Gastrocnemius medialis (tissue), 4 donors: ENCODE measurements around the gene NIPAL1. TPM values are rescaled to one million over a fixed set of nuclear protein-coding genes. Genes with fewer than 3 reads are reported as not detected.

Experiments used
- ATAC-seq, 2 donors: fragments of 150-250 bp; one replicate each; pipeline ENCODE4 v1.9.1; 2016
- DNase-seq, 2 donors: peaks; one replicate each; pipeline ENCODE4 v3.0.0-alpha.2; 2019
- H3K27ac ChIP-seq, 4 donors: fragments of 200-600 bp; sonication (generic); 1 replicate in 1 of 4; 2 replicates in 3 of 4; pipeline ENCODE4 v1.5.1; 2016 to 2018; ENCODE audit warnings: mild to moderate bottlenecking in 2 of 4, moderate library complexity in 1 of 4
- H3K27me3 ChIP-seq, 3 donors: fragments of 200-600 bp; sonication (generic) in 2 of 3; 1 replicate in 1 of 3; 2 replicates in 2 of 3; pipeline versions ENCODE4 v1.5.1 to v1.6.0; 2016 to 2019; ENCODE audit warnings: mild to moderate bottlenecking in 1 of 3, moderate library complexity in 1 of 3
- H3K36me3 ChIP-seq, 2 donors: fragments of 200-600 bp; sonication (generic) in 1 of 2; one replicate each; pipeline ENCODE4 v1.5.1; 2017 to 2018
- H3K4me1 ChIP-seq, 2 donors: fragments of 200-600 bp; sonication (generic) in 1 of 2; one replicate each; pipeline ENCODE4 v1.5.1; 2016 to 2017; ENCODE audit warnings: mild to moderate bottlenecking in 2 of 2
- H3K4me3 ChIP-seq, 4 donors: fragments of 200-600 bp; sonication (generic) in 3 of 4; 1 replicate in 1 of 4; 2 replicates in 3 of 4; pipeline ENCODE4 v1.5.1; 2016 to 2019; ENCODE audit warnings: mild to moderate bottlenecking in 2 of 4
- H3K9me3 ChIP-seq, 3 donors: fragments of 200-600 bp; sonication (generic) in 2 of 3; 1 replicate in 1 of 3; 2 replicates in 2 of 3; pipeline ENCODE4 v1.5.1; 2016 to 2019
- CTCF ChIP-seq, 5 experiments: fragments of 450-650 bp in 3 of 5; fragments of 200-600 bp in 2 of 5; sonication (generic) in 2 of 5; IDR thresholded peaks in 4 of 5; conservative IDR thresholded peaks in 1 of 5; 1 replicate in 4 of 5; 2 replicates in 1 of 5; pipeline ENCODE4 v1.5.1; 2016 to 2019; ENCODE audit warnings: antibody characterized with exemption in 5 of 5, mild to moderate bottlenecking in 3 of 5, moderate library complexity in 3 of 5
- POLR2A ChIP-seq, 2 donors: fragments of 450-650 bp; IDR thresholded peaks; one replicate each; pipeline ENCODE4 v1.6.1; 2017; ENCODE audit warnings: antibody characterized with exemption in 2 of 2, mild to moderate bottlenecking in 2 of 2, moderate library complexity in 2 of 2
- in situ Hi-C, 4 donors: fragments of 200-750 bp; cut with MboI; loops; one replicate each; pipeline versions ENCODE4 v1.15.0 to v1.8.0; 2017; ENCODE audit warnings: low sequenced_read_pairs in 4 of 4
- intact Hi-C: fragments of 100-400 bp; cut with DNase I; formaldehyde crosslinking; loops from one replicate; pipeline ENCODE4 v1.15.1; 2023; ENCODE audit warnings: low total_unique reads
- total RNA-seq, 4 donors: library from RNA; depleted of rRNA; stranded (reverse); fragments of >200 nt; gene quantifications; one replicate each; pipeline versions ENCODE4 v1.1.0 to v1.2.3, GENCODE V29; 2016

NIPAL1 gene
- total RNA-seq, 4 donors from 2014 or later: 0.07 to 0.51 (median 0.15) TPM; not detected in 1

GRCh38 chr4:48018112-48018511, 1.5 kb downstream of the NIPAL1 start:
- in situ Hi-C loops: no loop called here
- H3K27ac ChIP-seq: no peak overlapping the region
- no peaks in the 10 kb centered on the region for H3K27me3 ChIP-seq
- H3K4me3 ChIP-seq: no peak overlapping the region
- H3K4me1 ChIP-seq: peaks cover 0 to 7% of the 10 kb centered on the region in 2 donors
- no peak for TF ChIP-seq POLR2A (IDR thresholded peaks at IDR 0.05)
- TF ChIP-seq CTCF (IDR thresholded peaks at IDR 0.05 in 4 of 5, conservative IDR thresholded peaks at IDR 0.05 in 1 of 5): no peak
- DNase-seq (no peak), ATAC-seq (no peak)
- H3K36me3 ChIP-seq: no peaks in the 10 kb centered on the region
- intact Hi-C loops: loop anchor here (5.0 kb wide), 1 partner anchor 69 kb away; no protein-coding TSS in a partner anchor
- H3K9me3 ChIP-seq: no peaks in the 10 kb centered on the region

GRCh38 chr4:48021100-48021499, 4.5 kb downstream of the NIPAL1 start:
- Histone ChIP-seq H3K4me3 (no peak overlapping the region), H3K4me1 (peaks cover 0 to 2% of the 10 kb centered on the region in 2 donors), H3K27ac (no peak overlapping the region), H3K36me3 (no peaks in the 10 kb centered on the region), H3K27me3 (no peaks in the 10 kb centered on the region), H3K9me3 (no peaks in the 10 kb centered on the region)
- in situ Hi-C loops (no loop called here), intact Hi-C loops (no loop called here)
- DNase-seq (no peak), ATAC-seq (no peak)
- TF ChIP-seq CTCF (IDR thresholded peaks at IDR 0.05 in 4 of 5, conservative IDR thresholded peaks at IDR 0.05 in 1 of 5): no peak
- no peak for TF ChIP-seq POLR2A (IDR thresholded peaks at IDR 0.05)

GRCh38 chr4:48022192-48022799, 5.7 kb downstream of the NIPAL1 start:
- in situ Hi-C loops: no loop called here
- no peak for DNase-seq
- no peak for ATAC-seq

GRCh38 chr4:48024522-48024921, 8.0 kb downstream of the NIPAL1 start:
- in situ Hi-C loops (no loop called here), intact Hi-C loops (no loop called here)
- Histone ChIP-seq H3K27me3 (no peaks in the 10 kb centered on the region), H3K4me1 (peaks cover 0 to 2% of the 10 kb centered on the region in 2 donors), H3K27ac (no peak overlapping the region), H3K9me3 (no peaks in the 10 kb centered on the region), H3K36me3 (no peaks in the 10 kb centered on the region), H3K4me3 (no peak overlapping the region)
- no peak for ATAC-seq
- no peak for DNase-seq
- TF ChIP-seq CTCF (IDR thresholded peaks at IDR 0.05 in 4 of 5, conservative IDR thresholded peaks at IDR 0.05 in 1 of 5): no peak
- TF ChIP-seq POLR2A (IDR thresholded peaks at IDR 0.05): no peak

More at GRCh38 chr4:48022192-48022799, 5.7 kb downstream of the NIPAL1 start:
- Histone ChIP-seq H3K27ac (no peak overlapping the region), H3K4me1 (peaks cover 0 to 2% of the 10 kb centered on the region in 2 donors), H3K9me3 (no peaks in the 10 kb centered on the region), H3K4me3 (no peak overlapping the region), H3K36me3 (no peaks in the 10 kb centered on the region), H3K27me3 (no peaks in the 10 kb centered on the region)
- no peak for TF ChIP-seq POLR2A (IDR thresholded peaks at IDR 0.05)
- no peak for TF ChIP-seq CTCF (IDR thresholded peaks at IDR 0.05 in 4 of 5, conservative IDR thresholded peaks at IDR 0.05 in 1 of 5)
- intact Hi-C loops: no loop called here
